COR-L47 (cell line): ENCODE data around the gene FAM9A.
"Not testable (repeated sequence)": the region's sequence is repeated elsewhere in the genome, so short reads cannot be mapped to it uniquely, and the experiment has no call there.

Experiments used
- DNase-seq: peaks from one replicate; lab custom pipeline; 2025; lab: John Stamatoyannopoulos, UW

FAM9A gene

GRCh38 chrX:8803326-8803725 is 2.1 kb upstream of the FAM9A start:
- no peak for DNase-seq

- DNase-seq: not testable (repeated sequence)
These were observed 832 bp downstream of the FAM9A start for GRCh38 chrX:8800351-8800750.

GRCh38 chrX:8799281-8799680 is 1.9 kb downstream of the FAM9A start:
- not testable (repeated sequence) for DNase-seq

- DNase-seq: not testable (repeated sequence)
These were observed 2.5 kb downstream of the FAM9A start for GRCh38 chrX:8798702-8799101.

- not testable (repeated sequence) for DNase-seq
These were observed 14.1 kb downstream of the FAM9A start for GRCh38 chrX:8787119-8787518.

GRCh38 chrX:8784162-8784561 is 17.0 kb downstream of the FAM9A start:
- DNase-seq: no peak

- no peak for DNase-seq
These were observed 17.5 kb downstream of the FAM9A start for GRCh38 chrX:8783714-8784098.

- DNase-seq: no peak
These were observed 18.0 kb downstream of the FAM9A start for GRCh38 chrX:8783097-8783713.

- DNase-seq: no peak
These were observed 18.6 kb downstream of the FAM9A start for GRCh38 chrX:8782595-8782994.

- not testable (repeated sequence) for DNase-seq
These were observed 19.3 kb downstream of the FAM9A start for GRCh38 chrX:8781921-8782320.

- DNase-seq: no peak
These were observed 28.1 kb downstream of the FAM9A start for GRCh38 chrX:8773117-8773516.

GRCh38 chrX:8760021-8760420 is 41.2 kb downstream of the FAM9A start:
- no peak for DNase-seq

- DNase-seq: not testable (repeated sequence)
These were observed 42.5 kb downstream of the FAM9A start for GRCh38 chrX:8758706-8759105.

- DNase-seq: not testable (repeated sequence)
These were observed 43.4 kb downstream of the FAM9A start for GRCh38 chrX:8757609-8758389.

GRCh38 chrX:8755813-8756212 is 45.4 kb downstream of the FAM9A start:
- DNase-seq: no peak

GRCh38 chrX:8755116-8755515 is 46.1 kb downstream of the FAM9A start:
- DNase-seq: peak; percentile 2

- DNase-seq: no peak
These were observed 51.5 kb downstream of the FAM9A start for GRCh38 chrX:8749697-8750096.

- no peak for DNase-seq
These were observed 52.3 kb downstream of the FAM9A start for GRCh38 chrX:8748855-8749254.

GRCh38 chrX:8743126-8743732 is 58.0 kb downstream of the FAM9A start:
- DNase-seq: peak; percentile 3

GRCh38 chrX:8741981-8742380 is 59.2 kb downstream of the FAM9A start:
- DNase-seq: no peak
